Measurements from ENCODE around the gene BAZ2B. TPM values are rescaled to one million over a fixed set of nuclear protein-coding genes. Genes with fewer than 3 reads are reported as not detected.
A peak's percentile ranks its signal among the peaks of the same experiment; 100 is the strongest.

BAZ2B gene
- polyA plus RNA-seq, 3 donors from 2014 or later = 4.6 to 32.2 (median 13.2) TPM

- Mint-ChIP-seq H3K4me1 (peaks cover 8 to 16% of the 10 kb centered on the region in 2 donors), H3K9me3 (no peaks in the 10 kb centered on the region), H3K4me3 (no peak overlapping the region), H3K27ac (no peak overlapping the region), H3K36me3 (peaks cover 0 to 8% (median 4%) of the 10 kb centered on the region in 3 donors), H3K27me3 (ENCODE audit: low read depth in 3 of 3) (peaks cover 0 to 2% (median 1%) of the 10 kb centered on the region in 3 donors)
- no peak for DNase-seq
These were observed 131.8 kb downstream of the BAZ2B start for GRCh38 chr2:159484532-159484931.

GRCh38 chr2:159476329-159476728, 140.0 kb downstream of the BAZ2B start:
- no peaks in the 10 kb centered on the region for H3K9me3 Mint-ChIP-seq
- H3K27me3 Mint-ChIP-seq (ENCODE audit: low read depth in 3 of 3) = no peaks in the 10 kb centered on the region
- no peaks in the 10 kb centered on the region for H3K4me1 Mint-ChIP-seq
- DNase-seq = no peak
- no peak overlapping the region for H3K27ac Mint-ChIP-seq
- H3K36me3 Mint-ChIP-seq = peaks cover 19 to 28% (median 26%) of the 10 kb centered on the region in 3 donors
- no peak overlapping the region for H3K4me3 Mint-ChIP-seq

GRCh38 chr2:159475793-159476192, 140.6 kb downstream of the BAZ2B start:
- DNase-seq = no peak
- Mint-ChIP-seq H3K27ac (no peak overlapping the region), H3K9me3 (no peaks in the 10 kb centered on the region), H3K4me1 (peaks cover 0 to 4% of the 10 kb centered on the region in 2 donors), H3K36me3 (peaks cover 19 to 28% (median 26%) of the 10 kb centered on the region in 3 donors), H3K4me3 (no peak overlapping the region), H3K27me3 (ENCODE audit: low read depth in 3 of 3) (no peaks in the 10 kb centered on the region)

- Mint-ChIP-seq H3K4me1 (peaks cover 9 to 30% of the 10 kb centered on the region in 2 donors), H3K27ac (peak overlapping the region in 2 of 6 donors; percentile 3 to 8), H3K27me3 (ENCODE audit: low read depth in 3 of 3) (no peaks in the 10 kb centered on the region), H3K9me3 (peaks cover 0 to 5% (median 0%) of the 10 kb centered on the region in 6 donors), H3K4me3 (no peak overlapping the region), H3K36me3 (peaks cover 22 to 29% (median 24%) of the 10 kb centered on the region in 3 donors)
- no peak for DNase-seq
These were observed 145.0 kb downstream of the BAZ2B start for GRCh38 chr2:159471340-159471739.

DNA sequence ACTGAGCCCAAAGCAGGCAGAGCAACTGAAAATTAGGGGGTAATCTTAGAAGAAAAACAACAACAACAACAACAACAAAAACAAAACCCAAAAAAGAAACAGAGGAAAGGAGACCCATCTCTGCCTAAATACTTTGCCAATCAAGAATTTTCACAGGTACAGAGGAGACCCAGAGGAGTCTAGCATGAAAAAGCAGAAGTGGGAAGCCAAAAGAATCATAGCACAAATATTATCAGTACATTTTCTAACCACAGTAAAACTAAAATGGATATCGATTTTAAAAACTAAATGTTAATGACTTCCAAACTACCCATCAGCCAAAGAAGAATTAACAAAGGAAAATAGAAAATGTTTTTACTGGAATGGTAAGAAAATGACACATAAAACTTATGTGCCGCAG, 148.1 kb downstream of the BAZ2B start:
- Mint-ChIP-seq H3K9me3 (peaks cover 0 to 5% (median 0%) of the 10 kb centered on the region in 6 donors), H3K4me1 (peaks cover 12 to 30% of the 10 kb centered on the region in 2 donors), H3K36me3 (peaks cover 7 to 23% (median 10%) of the 10 kb centered on the region in 3 donors), H3K27me3 (ENCODE audit: low read depth in 3 of 3) (no peaks in the 10 kb centered on the region), H3K4me3 (peak overlapping the region in 1 of 5 donors; percentile 17), H3K27ac (peak overlapping the region in 4 of 6 donors; percentile 23 to 57 (median 48))
- no peak for DNase-seq

DNA sequence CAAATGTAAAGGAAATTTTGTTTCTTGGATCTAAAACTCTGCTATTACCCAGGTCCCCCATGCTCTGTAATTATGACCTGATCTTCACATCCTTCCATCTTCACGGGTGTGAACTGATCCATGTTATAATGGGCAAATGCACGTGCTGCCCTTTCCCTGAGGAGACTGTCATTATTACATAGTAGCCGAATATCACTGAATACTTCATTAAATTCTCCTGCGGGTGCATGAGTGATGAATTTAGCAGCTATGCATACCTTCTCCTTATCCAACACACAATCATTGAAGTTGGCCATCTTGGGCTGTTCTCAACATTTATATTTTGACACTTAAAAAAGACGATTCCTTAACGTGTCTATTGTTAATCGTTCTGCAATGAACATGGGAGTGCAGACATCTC, 153.4 kb downstream of the BAZ2B start:
- H3K36me3 Mint-ChIP-seq = peaks cover 4 to 25% (median 5%) of the 10 kb centered on the region in 3 donors
- no peak overlapping the region for H3K4me3 Mint-ChIP-seq
- no peak overlapping the region for H3K27ac Mint-ChIP-seq
- H3K9me3 Mint-ChIP-seq = no peaks in the 10 kb centered on the region
- no peaks in the 10 kb centered on the region for H3K27me3 Mint-ChIP-seq (ENCODE audit: low read depth in 3 of 3)
- H3K4me1 Mint-ChIP-seq = peaks cover 12 to 20% of the 10 kb centered on the region in 2 donors
- DNase-seq = no peak

DNA sequence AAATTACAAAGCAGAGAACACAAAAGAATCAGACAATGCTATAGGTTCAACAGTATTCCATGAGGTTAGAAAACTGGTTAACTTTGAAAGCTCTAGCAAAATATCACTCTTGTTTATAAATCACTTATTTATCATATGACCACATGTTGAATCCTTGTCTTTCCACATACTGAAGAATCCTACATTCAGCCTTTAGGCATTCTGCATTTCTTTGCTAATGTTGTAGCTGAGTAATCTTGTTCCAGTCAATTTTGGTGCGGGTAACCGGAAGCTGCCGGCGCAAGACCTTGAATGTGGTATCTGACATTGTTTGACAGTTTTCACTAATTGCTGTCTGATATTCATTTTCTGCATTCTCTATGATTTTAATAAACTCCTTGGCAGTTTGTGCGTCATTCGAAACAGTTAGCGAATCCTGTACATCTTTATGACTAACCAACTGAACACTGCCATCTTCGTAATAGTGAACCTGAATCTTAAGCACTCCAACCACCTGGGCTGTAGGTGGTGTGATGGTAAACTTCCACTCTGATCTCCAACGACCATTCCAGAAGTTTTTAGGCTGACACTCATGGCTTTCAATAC, 154.1 kb downstream of the BAZ2B start:
- Mint-ChIP-seq H3K27me3 (ENCODE audit: low read depth in 3 of 3) (no peaks in the 10 kb centered on the region), H3K9me3 (no peaks in the 10 kb centered on the region), H3K4me3 (no peak overlapping the region), H3K27ac (no peak overlapping the region), H3K4me1 (peaks cover 13 to 20% of the 10 kb centered on the region in 2 donors), H3K36me3 (peaks cover 0 to 19% (median 0%) of the 10 kb centered on the region in 3 donors)
- no peak for DNase-seq

DNA sequence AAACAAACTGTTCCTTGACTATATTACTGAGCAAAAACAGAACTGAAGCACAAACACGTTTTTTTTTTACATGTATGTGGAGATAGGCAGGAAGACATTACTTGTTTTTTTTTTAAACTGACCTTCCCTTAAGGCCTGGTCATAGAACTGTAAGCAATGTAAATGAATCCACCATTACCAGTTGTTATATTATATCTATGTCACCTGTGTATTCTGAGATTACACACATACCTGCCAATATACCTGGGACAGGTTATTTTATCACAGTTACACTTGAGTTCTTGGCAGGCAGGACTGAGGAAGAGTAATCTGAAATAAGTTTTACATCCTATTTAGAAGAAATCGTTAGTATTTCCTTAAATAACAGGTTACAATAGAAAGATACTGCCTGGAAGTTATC, 155.3 kb downstream of the BAZ2B start:
- no peak overlapping the region for H3K27ac Mint-ChIP-seq
- H3K9me3 Mint-ChIP-seq = no peaks in the 10 kb centered on the region
- H3K4me3 Mint-ChIP-seq = no peak overlapping the region
- H3K36me3 Mint-ChIP-seq = peaks cover 0 to 16% (median 0%) of the 10 kb centered on the region in 3 donors
- peaks cover 20 to 26% of the 10 kb centered on the region in 2 donors for H3K4me1 Mint-ChIP-seq
- H3K27me3 Mint-ChIP-seq (ENCODE audit: low read depth in 3 of 3) = no peaks in the 10 kb centered on the region
- no peak for DNase-seq

DNA sequence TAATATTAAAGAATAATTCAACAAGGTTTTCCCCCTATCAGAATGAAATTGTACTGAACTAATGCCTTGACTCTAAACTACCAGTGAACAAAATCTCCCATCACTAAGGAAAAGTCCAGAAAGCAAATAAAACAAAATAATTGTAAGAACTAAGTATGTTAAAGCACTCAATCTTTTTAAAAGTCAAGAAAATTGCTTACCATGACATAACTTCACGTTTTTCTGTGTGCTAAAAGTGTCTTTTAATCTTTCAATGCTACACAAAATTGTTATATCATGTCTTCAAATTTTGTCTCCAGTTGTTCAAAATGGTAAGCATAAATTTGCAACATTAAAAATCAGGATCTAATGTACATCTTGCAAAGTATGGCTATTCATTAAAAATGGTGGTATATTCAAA, 156.1 kb downstream of the BAZ2B start:
- Mint-ChIP-seq H3K27ac (no peak overlapping the region), H3K4me1 (peaks cover 26 to 35% of the 10 kb centered on the region in 2 donors), H3K9me3 (no peaks in the 10 kb centered on the region), H3K4me3 (no peak overlapping the region), H3K27me3 (ENCODE audit: low read depth in 3 of 3) (no peaks in the 10 kb centered on the region), H3K36me3 (peaks cover 0 to 14% (median 0%) of the 10 kb centered on the region in 3 donors)
- DNase-seq = no peak

GRCh38 chr2:159459279-159459678, 157.1 kb downstream of the BAZ2B start:
- peak overlapping the region in 1 of 6 donors; percentile 49 for H3K27ac Mint-ChIP-seq
- no peak for DNase-seq
- H3K9me3 Mint-ChIP-seq = no peaks in the 10 kb centered on the region

GRCh38 chr2:159457589-159457988, 158.8 kb downstream of the BAZ2B start:
- H3K27ac Mint-ChIP-seq = peak overlapping the region in 4 of 6 donors; percentile 2 to 47 (median 26)
- H3K36me3 Mint-ChIP-seq = peaks cover 0 to 3% (median 0%) of the 10 kb centered on the region in 3 donors
- no peak for DNase-seq
- H3K9me3 Mint-ChIP-seq = no peaks in the 10 kb centered on the region
- no peaks in the 10 kb centered on the region for H3K27me3 Mint-ChIP-seq (ENCODE audit: low read depth in 3 of 3)
- H3K4me1 Mint-ChIP-seq = peaks cover 26 to 45% of the 10 kb centered on the region in 2 donors
- H3K4me3 Mint-ChIP-seq = peak overlapping the region in 4 of 5 donors; percentile 2 to 22 (median 9)

More at GRCh38 chr2:159459279-159459678, 157.1 kb downstream of the BAZ2B start:
- peaks cover 26 to 44% of the 10 kb centered on the region in 2 donors for H3K4me1 Mint-ChIP-seq
- peaks cover 0 to 10% (median 0%) of the 10 kb centered on the region in 3 donors for H3K36me3 Mint-ChIP-seq
- no peaks in the 10 kb centered on the region for H3K27me3 Mint-ChIP-seq (ENCODE audit: low read depth in 3 of 3)
- no peak overlapping the region for H3K4me3 Mint-ChIP-seq

- DNase-seq = no peak
- H3K27ac Mint-ChIP-seq = peak overlapping the region in 3 of 6 donors; percentile 24 to 61 (median 60)
- no peaks in the 10 kb centered on the region for H3K9me3 Mint-ChIP-seq
- no peaks in the 10 kb centered on the region for H3K27me3 Mint-ChIP-seq (ENCODE audit: low read depth in 3 of 3)
- H3K4me3 Mint-ChIP-seq = peak overlapping the region in 3 of 5 donors; percentile 17 to 52 (median 39)
- peaks cover 26 to 45% of the 10 kb centered on the region in 2 donors for H3K4me1 Mint-ChIP-seq
- H3K36me3 Mint-ChIP-seq = peaks cover 0 to 3% (median 0%) of the 10 kb centered on the region in 3 donors
These were observed 159.6 kb downstream of the BAZ2B start for GRCh38 chr2:159456500-159457426.

DNA sequence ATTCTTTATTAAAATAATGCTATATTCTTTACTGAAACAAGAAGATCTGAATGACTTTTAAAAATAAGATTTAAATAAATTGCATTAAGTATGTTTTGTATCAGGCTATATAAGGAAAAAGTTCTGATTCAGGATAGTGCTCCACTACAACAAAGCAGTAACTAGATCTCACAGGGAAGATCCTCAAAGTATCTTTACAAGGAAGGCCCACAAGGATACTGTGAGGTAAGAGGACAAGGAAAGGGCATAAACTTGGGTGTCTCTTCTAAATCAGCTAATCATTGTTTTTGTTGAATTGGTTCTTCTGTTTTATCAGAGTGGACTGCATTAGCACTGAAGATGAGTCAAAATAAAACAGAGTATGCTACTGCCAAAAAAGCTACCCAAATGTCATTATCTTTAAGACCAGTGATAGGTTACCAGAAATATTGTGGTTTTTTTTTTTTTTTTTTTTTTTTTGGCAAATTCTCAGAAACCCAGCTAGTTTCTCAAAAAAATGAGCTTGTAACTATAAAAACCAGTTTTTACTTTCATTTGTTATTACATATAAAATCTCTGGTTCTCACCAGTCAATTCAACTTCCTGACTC, 160.9 kb downstream of the BAZ2B start:
- peak overlapping the region in 3 of 5 donors; percentile 34 to 65 (median 42) for H3K4me3 Mint-ChIP-seq
- DNase-seq = no peak
- H3K9me3 Mint-ChIP-seq = no peaks in the 10 kb centered on the region

More for the DNA sequence above, 160.9 kb downstream of the BAZ2B start:
- Mint-ChIP-seq H3K4me1 (peaks cover 26 to 45% of the 10 kb centered on the region in 2 donors), H3K36me3 (peaks cover 0 to 3% (median 0%) of the 10 kb centered on the region in 3 donors), H3K27ac (peak overlapping the region in 3 of 6 donors; percentile 19 to 67 (median 53)), H3K27me3 (ENCODE audit: low read depth in 3 of 3) (no peaks in the 10 kb centered on the region)

All from immature natural killer cell (primary cell).